Astrocyte (in vitro differentiated cells and primary cell): ENCODE measurements around the gene PPP1R17. TPM values are rescaled to one million over a fixed set of nuclear protein-coding genes. Genes with fewer than 3 reads are reported as not detected.

Experiments
- DNase-seq: peaks from one replicate; pipeline ENCODE4 v3.0.0-alpha.2; 2010; ENCODE audit warnings: low read depth
- FAIRE-seq: peaks from 2 replicates; lab custom pipeline; 2011; peaks lifted over from hg19 to GRCh38; lab: Jason Lieb, UNC
- H2AFZ ChIP-seq: 2 replicates; pipeline ENCODE4 v1.6.0; 2012; ENCODE audit warnings: low read depth, low read length, inconsistent platforms
- H3K27ac ChIP-seq: 2 replicates; pipeline ENCODE4 v1.5.1; 2011; ENCODE audit warnings: low read depth, low read length, inconsistent platforms
- H3K27me3 ChIP-seq: 2 replicates; pipeline ENCODE4 v1.6.0; 2011; ENCODE audit warnings: low read length, inconsistent platforms; ENCODE audit not compliant: insufficient read depth
- H3K36me3 ChIP-seq: 2 replicates; pipeline ENCODE4 v1.5.1; 2011; ENCODE audit warnings: low read length, inconsistent platforms; ENCODE audit not compliant: insufficient read depth
- H3K4me1 ChIP-seq: 2 replicates; pipeline ENCODE4 v1.5.1; 2011; ENCODE audit warnings: low read length, inconsistent platforms; ENCODE audit not compliant: insufficient read depth
- H3K4me2 ChIP-seq: 2 replicates; pipeline ENCODE4 v1.6.0; 2012; ENCODE audit warnings: low read length, inconsistent platforms
- H3K4me3 ChIP-seq: 2 replicates; pipeline ENCODE4 v1.5.1; 2011; ENCODE audit warnings: low read depth, mild to moderate bottlenecking, low read length, inconsistent platforms; ENCODE audit not compliant: insufficient read depth
- H3K79me2 ChIP-seq: 2 replicates; pipeline ENCODE4 v1.6.0; 2012; ENCODE audit warnings: mild to moderate bottlenecking, low read length, inconsistent platforms; ENCODE audit not compliant: insufficient read depth
- H3K9ac ChIP-seq: 2 replicates; pipeline ENCODE4 v1.6.0; 2012; ENCODE audit warnings: mild to moderate bottlenecking, low read length, inconsistent platforms
- H3K9me3 ChIP-seq: 2 replicates; pipeline ENCODE4 v1.5.1; 2012; ENCODE audit warnings: low read depth, mild to moderate bottlenecking, low read length, inconsistent platforms; ENCODE audit not compliant: insufficient read depth
- H4K20me1 ChIP-seq: 2 replicates; pipeline ENCODE4 v1.6.0; 2012; ENCODE audit warnings: low read length, inconsistent platforms; ENCODE audit not compliant: insufficient read depth
- H3K27ac Mint-ChIP-seq: one replicate; pipeline ENCODE4 v1.8.0; 2021; ENCODE audit warnings: mild to moderate bottlenecking, mixed read lengths; ENCODE audit not compliant: unreplicated experiment
- H3K27me3 Mint-ChIP-seq: one replicate; pipeline ENCODE4 v1.8.0; 2021; ENCODE audit warnings: low read depth, mixed read lengths; ENCODE audit not compliant: unreplicated experiment
- H3K36me3 Mint-ChIP-seq: one replicate; pipeline ENCODE4 v1.8.0; 2021; ENCODE audit warnings: low read depth, mixed read lengths; ENCODE audit not compliant: unreplicated experiment
- H3K4me1 Mint-ChIP-seq: one replicate; pipeline ENCODE4 v1.8.0; 2021; ENCODE audit warnings: low read depth, mixed read lengths; ENCODE audit not compliant: unreplicated experiment
- H3K4me3 Mint-ChIP-seq: one replicate; pipeline ENCODE4 v1.8.0; 2021; ENCODE audit warnings: mild to moderate bottlenecking, moderate library complexity, mixed read lengths; ENCODE audit not compliant: unreplicated experiment
- H3K9me3 Mint-ChIP-seq: one replicate; pipeline ENCODE4 v1.8.0; 2021; ENCODE audit warnings: mild to moderate bottlenecking, mixed read lengths; ENCODE audit not compliant: unreplicated experiment
- EZH2 ChIP-seq: IDR thresholded peaks from 2 replicates; pipeline ENCODE4 v1.6.1; 2012; ENCODE audit warnings: mild to moderate bottlenecking, low read length, inconsistent platforms; ENCODE audit not compliant: insufficient read depth
- total RNA-seq: library from RNA; stranded (reverse); gene quantifications from 2 replicates; pipeline ENCODE4 v1.2.1, GENCODE V29; 2021
- TF ChIP-seq, protein P1 (sequence below): IDR thresholded peaks from 2 replicates; pipeline ENCODE4 v1.5.1; 2011; ENCODE audit warnings: low read depth, mild to moderate bottlenecking, inconsistent platforms, low read length, moderate library complexity; ENCODE audit not compliant: insufficient read depth

The PPP1R17 gene
- total RNA-seq, 1 donor from 2014 or later: not detected

GRCh38 chr7:31683445-31684225 is 3.4 kb upstream of the PPP1R17 start:
- no peak overlapping the region for H3K27ac ChIP-seq
- no peaks in the 10 kb centered on the region for H3K79me2 ChIP-seq
- no peaks in the 10 kb centered on the region for H4K20me1 ChIP-seq
- H3K36me3 ChIP-seq: no peaks in the 10 kb centered on the region
- no peaks in the 10 kb centered on the region for H3K4me1 Mint-ChIP-seq
- TF ChIP-seq, protein P1, sequence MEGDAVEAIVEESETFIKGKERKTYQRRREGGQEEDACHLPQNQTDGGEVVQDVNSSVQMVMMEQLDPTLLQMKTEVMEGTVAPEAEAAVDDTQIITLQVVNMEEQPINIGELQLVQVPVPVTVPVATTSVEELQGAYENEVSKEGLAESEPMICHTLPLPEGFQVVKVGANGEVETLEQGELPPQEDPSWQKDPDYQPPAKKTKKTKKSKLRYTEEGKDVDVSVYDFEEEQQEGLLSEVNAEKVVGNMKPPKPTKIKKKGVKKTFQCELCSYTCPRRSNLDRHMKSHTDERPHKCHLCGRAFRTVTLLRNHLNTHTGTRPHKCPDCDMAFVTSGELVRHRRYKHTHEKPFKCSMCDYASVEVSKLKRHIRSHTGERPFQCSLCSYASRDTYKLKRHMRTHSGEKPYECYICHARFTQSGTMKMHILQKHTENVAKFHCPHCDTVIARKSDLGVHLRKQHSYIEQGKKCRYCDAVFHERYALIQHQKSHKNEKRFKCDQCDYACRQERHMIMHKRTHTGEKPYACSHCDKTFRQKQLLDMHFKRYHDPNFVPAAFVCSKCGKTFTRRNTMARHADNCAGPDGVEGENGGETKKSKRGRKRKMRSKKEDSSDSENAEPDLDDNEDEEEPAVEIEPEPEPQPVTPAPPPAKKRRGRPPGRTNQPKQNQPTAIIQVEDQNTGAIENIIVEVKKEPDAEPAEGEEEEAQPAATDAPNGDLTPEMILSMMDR: no peak
- no peak for TF ChIP-seq EZH2
- no peak overlapping the region for H3K4me3 Mint-ChIP-seq
- no peak overlapping the region for H3K27ac Mint-ChIP-seq
- H3K4me1 ChIP-seq: no peaks in the 10 kb centered on the region
- no peak overlapping the region for H3K4me2 ChIP-seq
- H3K4me3 ChIP-seq: no peak overlapping the region
- H3K9ac ChIP-seq: no peak overlapping the region
- no peaks in the 10 kb centered on the region for H3K9me3 ChIP-seq
- no peaks in the 10 kb centered on the region for H3K36me3 Mint-ChIP-seq
- H2AFZ ChIP-seq: no peak overlapping the region
- FAIRE-seq: no peak
- peaks cover 9% of the 10 kb centered on the region for H3K27me3 Mint-ChIP-seq
- DNase-seq: no peak
- H3K9me3 Mint-ChIP-seq: no peaks in the 10 kb centered on the region
- no peaks in the 10 kb centered on the region for H3K27me3 ChIP-seq

DNA sequence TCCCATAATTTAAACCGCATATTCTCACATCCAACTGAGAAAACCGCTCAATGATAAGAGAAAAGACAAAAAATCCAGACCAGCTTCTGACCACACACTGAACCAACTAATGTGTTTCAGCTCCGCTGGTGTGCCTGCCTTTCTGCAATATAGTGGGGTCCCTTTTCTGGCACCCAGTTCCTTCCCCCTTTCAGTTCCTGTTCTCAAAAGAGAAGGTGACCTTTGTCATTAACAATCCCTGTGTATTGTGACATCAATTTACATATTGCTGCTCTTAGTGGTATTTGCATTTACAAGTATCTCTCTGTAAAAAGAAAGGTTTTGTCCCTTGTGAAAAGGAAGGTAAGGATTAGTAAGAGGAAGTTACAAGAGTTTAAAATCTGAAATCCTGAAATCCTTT is 1.4 kb downstream of the PPP1R17 start:
- Histone ChIP-seq H3K4me1 (no peaks in the 10 kb centered on the region), H3K36me3 (no peaks in the 10 kb centered on the region), H4K20me1 (no peaks in the 10 kb centered on the region), H3K9me3 (no peaks in the 10 kb centered on the region), H2AFZ (no peak overlapping the region), H3K9ac (no peak overlapping the region), H3K4me2 (no peak overlapping the region), H3K4me3 (no peak overlapping the region), H3K79me2 (no peaks in the 10 kb centered on the region), H3K27ac (no peak overlapping the region), H3K27me3 (no peaks in the 10 kb centered on the region)
- DNase-seq: no peak
- Mint-ChIP-seq H3K27me3 (peaks cover 11% of the 10 kb centered on the region), H3K27ac (no peak overlapping the region), H3K9me3 (no peaks in the 10 kb centered on the region), H3K4me3 (no peak overlapping the region), H3K4me1 (no peaks in the 10 kb centered on the region), H3K36me3 (no peaks in the 10 kb centered on the region)
- no peak for FAIRE-seq
- TF ChIP-seq, protein P1: no peak
- no peak for TF ChIP-seq EZH2

DNA sequence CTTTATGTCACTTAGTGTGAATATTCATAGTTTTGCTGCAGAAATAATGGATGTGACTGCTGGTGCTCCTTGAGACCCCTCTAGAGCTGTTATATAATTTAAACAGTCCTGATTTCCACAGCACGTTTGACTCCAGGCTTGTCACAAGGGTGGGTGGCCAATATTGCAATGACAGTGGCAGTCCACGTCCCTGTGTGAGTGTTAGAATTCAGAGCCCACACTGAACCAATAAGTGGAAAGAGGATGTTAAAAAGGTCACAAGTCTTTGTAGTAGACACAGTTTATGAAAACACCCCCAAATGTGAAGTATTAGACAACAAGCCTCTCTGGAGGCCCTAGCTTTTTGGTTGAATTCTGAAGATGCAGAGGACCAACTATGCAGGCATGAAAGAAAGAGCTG is 2.0 kb downstream of the PPP1R17 start:
- Histone ChIP-seq H4K20me1 (no peaks in the 10 kb centered on the region), H2AFZ (no peak overlapping the region), H3K4me3 (no peak overlapping the region), H3K27me3 (no peaks in the 10 kb centered on the region), H3K9ac (no peak overlapping the region), H3K36me3 (no peaks in the 10 kb centered on the region), H3K79me2 (no peaks in the 10 kb centered on the region), H3K4me2 (no peak overlapping the region), H3K4me1 (no peaks in the 10 kb centered on the region), H3K27ac (no peak overlapping the region), H3K9me3 (no peaks in the 10 kb centered on the region)
- Mint-ChIP-seq H3K36me3 (no peaks in the 10 kb centered on the region), H3K27me3 (peaks cover 11% of the 10 kb centered on the region), H3K9me3 (no peaks in the 10 kb centered on the region), H3K4me1 (no peaks in the 10 kb centered on the region), H3K4me3 (no peak overlapping the region), H3K27ac (no peak overlapping the region)
- FAIRE-seq (no peak), DNase-seq (no peak)
- TF ChIP-seq, protein P1: no peak
- TF ChIP-seq EZH2: no peak
